PFSK-1 (cell line): ENCODE results near the gene SPAG9.

Experiments
- FOXP2 ChIP-seq: optimal IDR thresholded peaks from 2 replicates; pipeline ENCODE3; 2011; ENCODE audit warnings: borderline replicate concordance, control low read depth, inconsistent platforms; ENCODE audit not compliant: insufficient read depth; ENCODE audit errors: extremely low read length, extremely low read depth
- POLR2AphosphoS5 ChIP-seq: IDR thresholded peaks from 2 replicates; pipeline ENCODE4 v1.6.1; 2012; ENCODE audit warnings: low read depth, mild to moderate bottlenecking, control low read depth, low read length, moderate library complexity
- TAF1 ChIP-seq: IDR thresholded peaks from 2 replicates; pipeline ENCODE4 v1.6.1; 2012; ENCODE audit warnings: low read length, control low read depth, borderline replicate concordance; ENCODE audit not compliant: insufficient read depth

GRCh38 chr17:50955160-50955559 lies 165.5 kb downstream of the SPAG9 start:
- TF ChIP-seq FOXP2 = no peak
- no peak for TF ChIP-seq POLR2AphosphoS5
- no peak for TF ChIP-seq TAF1
